ENCODE results near the gene FER. TPM values are rescaled to one million over a fixed set of nuclear protein-coding genes. Genes with fewer than 3 reads are reported as not detected.

The FER gene
- total RNA-seq, 1 experiment from 2014 or later = 22.1 TPM

DNA sequence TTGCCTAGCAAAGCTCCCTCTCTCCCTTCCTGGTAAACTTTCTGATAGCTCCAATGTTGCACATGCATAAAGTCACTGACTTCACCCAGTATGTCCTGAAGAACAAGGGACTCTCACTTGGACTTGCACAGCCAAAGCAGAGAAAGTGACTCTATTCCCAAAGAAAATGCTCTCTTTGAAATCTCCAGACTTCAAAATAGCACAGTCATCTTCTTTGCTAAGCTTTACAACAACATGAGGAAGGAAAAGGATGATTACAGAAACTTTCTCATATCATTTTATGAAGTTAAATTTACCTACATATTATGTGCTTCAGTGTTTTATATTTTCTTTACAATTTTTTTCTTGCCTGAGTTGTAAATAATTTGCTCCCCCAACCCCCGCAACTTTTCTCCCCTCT lies 397.4 kb downstream of the FER start:
- Histone ChIP-seq H3K27me3 (ENCODE audit: control insufficient read depth, insufficient read depth, low read length) (no peaks in the 10 kb centered on the region), H3K4me1 (ENCODE audit: control insufficient read depth, insufficient read depth, low read length) (no peaks in the 10 kb centered on the region), H3K9me3 (ENCODE audit: control insufficient read depth, insufficient read depth, low read depth, low read length) (no peaks in the 10 kb centered on the region), H3K4me3 (ENCODE audit: low read depth in 2 of 2, low read length in 2 of 2) (no peak overlapping the region), H3K27ac (ENCODE audit: low read length) (no peak overlapping the region), H3K36me3 (ENCODE audit: control insufficient read depth, insufficient read depth, low read length) (no peaks in the 10 kb centered on the region)
- ChIA-PET POLR2A (no interaction called here), CTCF (no interaction called here)
- intact Hi-C loops (cut with micrococcal nuclease; ENCODE audit: unreplicated experiment) = loop anchor here (1.0 kb wide), 1 partner anchor 30 kb away; no protein-coding TSS in a partner anchor
- in situ Hi-C loops (cut with HindIII; ENCODE audit: low pct_unique_long_range_greater_than_20kb, low sequenced_read_pairs) = no loop called here
- no TSS peak for BruUV-seq (replicated peaks)
- no peak for TF ChIP-seq POLR2AphosphoS5 (IDR thresholded peaks at IDR 0.05; ENCODE audit: low read depth, low read length)
- TF ChIP-seq, protein P1, sequence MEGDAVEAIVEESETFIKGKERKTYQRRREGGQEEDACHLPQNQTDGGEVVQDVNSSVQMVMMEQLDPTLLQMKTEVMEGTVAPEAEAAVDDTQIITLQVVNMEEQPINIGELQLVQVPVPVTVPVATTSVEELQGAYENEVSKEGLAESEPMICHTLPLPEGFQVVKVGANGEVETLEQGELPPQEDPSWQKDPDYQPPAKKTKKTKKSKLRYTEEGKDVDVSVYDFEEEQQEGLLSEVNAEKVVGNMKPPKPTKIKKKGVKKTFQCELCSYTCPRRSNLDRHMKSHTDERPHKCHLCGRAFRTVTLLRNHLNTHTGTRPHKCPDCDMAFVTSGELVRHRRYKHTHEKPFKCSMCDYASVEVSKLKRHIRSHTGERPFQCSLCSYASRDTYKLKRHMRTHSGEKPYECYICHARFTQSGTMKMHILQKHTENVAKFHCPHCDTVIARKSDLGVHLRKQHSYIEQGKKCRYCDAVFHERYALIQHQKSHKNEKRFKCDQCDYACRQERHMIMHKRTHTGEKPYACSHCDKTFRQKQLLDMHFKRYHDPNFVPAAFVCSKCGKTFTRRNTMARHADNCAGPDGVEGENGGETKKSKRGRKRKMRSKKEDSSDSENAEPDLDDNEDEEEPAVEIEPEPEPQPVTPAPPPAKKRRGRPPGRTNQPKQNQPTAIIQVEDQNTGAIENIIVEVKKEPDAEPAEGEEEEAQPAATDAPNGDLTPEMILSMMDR (IDR thresholded peaks at IDR 0.05) = no peak
- no peak for TF ChIP-seq TCF7L2 (IDR thresholded peaks at IDR 0.05; ENCODE audit: low read depth, low read length)
- TF ChIP-seq, protein P2, sequence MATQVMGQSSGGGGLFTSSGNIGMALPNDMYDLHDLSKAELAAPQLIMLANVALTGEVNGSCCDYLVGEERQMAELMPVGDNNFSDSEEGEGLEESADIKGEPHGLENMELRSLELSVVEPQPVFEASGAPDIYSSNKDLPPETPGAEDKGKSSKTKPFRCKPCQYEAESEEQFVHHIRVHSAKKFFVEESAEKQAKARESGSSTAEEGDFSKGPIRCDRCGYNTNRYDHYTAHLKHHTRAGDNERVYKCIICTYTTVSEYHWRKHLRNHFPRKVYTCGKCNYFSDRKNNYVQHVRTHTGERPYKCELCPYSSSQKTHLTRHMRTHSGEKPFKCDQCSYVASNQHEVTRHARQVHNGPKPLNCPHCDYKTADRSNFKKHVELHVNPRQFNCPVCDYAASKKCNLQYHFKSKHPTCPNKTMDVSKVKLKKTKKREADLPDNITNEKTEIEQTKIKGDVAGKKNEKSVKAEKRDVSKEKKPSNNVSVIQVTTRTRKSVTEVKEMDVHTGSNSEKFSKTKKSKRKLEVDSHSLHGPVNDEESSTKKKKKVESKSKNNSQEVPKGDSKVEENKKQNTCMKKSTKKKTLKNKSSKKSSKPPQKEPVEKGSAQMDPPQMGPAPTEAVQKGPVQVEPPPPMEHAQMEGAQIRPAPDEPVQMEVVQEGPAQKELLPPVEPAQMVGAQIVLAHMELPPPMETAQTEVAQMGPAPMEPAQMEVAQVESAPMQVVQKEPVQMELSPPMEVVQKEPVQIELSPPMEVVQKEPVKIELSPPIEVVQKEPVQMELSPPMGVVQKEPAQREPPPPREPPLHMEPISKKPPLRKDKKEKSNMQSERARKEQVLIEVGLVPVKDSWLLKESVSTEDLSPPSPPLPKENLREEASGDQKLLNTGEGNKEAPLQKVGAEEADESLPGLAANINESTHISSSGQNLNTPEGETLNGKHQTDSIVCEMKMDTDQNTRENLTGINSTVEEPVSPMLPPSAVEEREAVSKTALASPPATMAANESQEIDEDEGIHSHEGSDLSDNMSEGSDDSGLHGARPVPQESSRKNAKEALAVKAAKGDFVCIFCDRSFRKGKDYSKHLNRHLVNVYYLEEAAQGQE (IDR thresholded peaks at IDR 0.05; ENCODE audit: insufficient read depth in 1 of 2, low read depth in 2 of 2, low read length in 1 of 2) = no peak
- no peak for TF ChIP-seq SIN3A (IDR thresholded peaks at IDR 0.05; ENCODE audit: borderline replicate concordance, insufficient read depth, low read depth, low read length)
- no peak for DNase-seq (ENCODE audit: low read depth, low spot score)
- no peak for ATAC-seq

DNA sequence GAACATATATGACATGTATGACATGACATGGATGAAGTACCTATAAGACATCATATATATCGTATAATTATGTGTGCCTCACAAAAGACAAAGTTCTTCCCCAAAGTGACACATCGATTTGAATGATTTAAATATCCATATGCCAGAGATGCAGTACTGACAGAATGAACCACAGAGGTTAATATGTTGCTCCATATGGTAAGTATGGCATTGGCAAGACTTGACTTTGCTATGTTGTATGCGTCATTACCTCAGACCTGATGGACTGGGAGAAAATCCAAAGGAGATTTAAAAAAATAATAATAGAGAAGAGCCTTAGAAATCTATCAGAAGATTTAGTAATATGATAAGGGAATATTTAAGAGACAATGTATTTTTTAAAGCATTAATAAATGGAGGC lies 398.9 kb downstream of the FER start:
- ATAC-seq = no peak
- CTCF ChIA-PET = no interaction called here

More for the DNA sequence above, 398.9 kb downstream of the FER start:
- Histone ChIP-seq H3K4me3 (ENCODE audit: low read depth in 2 of 2, low read length in 2 of 2) (no peak overlapping the region), H3K36me3 (ENCODE audit: control insufficient read depth, insufficient read depth, low read length) (no peaks in the 10 kb centered on the region), H3K27me3 (ENCODE audit: control insufficient read depth, insufficient read depth, low read length) (no peaks in the 10 kb centered on the region), H3K27ac (ENCODE audit: low read length) (no peak overlapping the region), H3K4me1 (ENCODE audit: control insufficient read depth, insufficient read depth, low read length) (no peaks in the 10 kb centered on the region), H3K9me3 (ENCODE audit: control insufficient read depth, insufficient read depth, low read depth, low read length) (no peaks in the 10 kb centered on the region)
- no peak for DNase-seq (ENCODE audit: low read depth, low spot score)
- in situ Hi-C loops (cut with HindIII; ENCODE audit: low pct_unique_long_range_greater_than_20kb, low sequenced_read_pairs) = no loop called here
- no TSS peak for BruUV-seq (replicated peaks)
- intact Hi-C loops (cut with micrococcal nuclease; ENCODE audit: unreplicated experiment) = no loop called here
- TF ChIP-seq TCF7L2 (IDR thresholded peaks at IDR 0.05; ENCODE audit: low read depth, low read length) (no peak), SIN3A (IDR thresholded peaks at IDR 0.05; ENCODE audit: borderline replicate concordance, insufficient read depth, low read depth, low read length) (no peak), POLR2AphosphoS5 (IDR thresholded peaks at IDR 0.05; ENCODE audit: low read depth, low read length) (no peak)
- TF ChIP-seq, protein P1 (IDR thresholded peaks at IDR 0.05) = no peak
- TF ChIP-seq, protein P2 (IDR thresholded peaks at IDR 0.05; ENCODE audit: insufficient read depth in 1 of 2, low read depth in 2 of 2, low read length in 1 of 2) = no peak
- POLR2A ChIA-PET = no interaction called here

All from Panc1 (cell line).